Thyroid gland (tissue), 4 donors: ENCODE data around the gene SLC38A3. TPM values are rescaled to one million over a fixed set of nuclear protein-coding genes. Genes with fewer than 3 reads are reported as not detected.
"Not testable (repeated sequence)": the region's sequence is repeated elsewhere in the genome, so short reads cannot be mapped to it uniquely, and the experiment has no call there.

ENCODE experiments used
- DNase-seq, 2 donors: peaks; one replicate each; pipeline ENCODE4 v3.0.0-alpha.2; 2019
- H3K27ac ChIP-seq, 3 donors: fragments of 200-600 bp; sonication (generic); 1 replicate in 2 of 3; 2 replicates in 1 of 3; pipeline ENCODE4 v1.5.1; 2016 to 2019; ENCODE audit warnings: mild to moderate bottlenecking in 1 of 3, moderate library complexity in 1 of 3
- H3K27me3 ChIP-seq: fragments of 200-600 bp; sonication (generic); one replicate; pipeline ENCODE4 v1.5.1; 2019
- H3K36me3 ChIP-seq, 2 donors: fragments of 200-600 bp; sonication (generic); one replicate each; pipeline ENCODE4 v1.5.1; 2016 to 2019
- H3K4me1 ChIP-seq, 2 donors: fragments of 200-600 bp; sonication (generic); one replicate each; pipeline ENCODE4 v1.5.1; 2017 to 2019
- H3K4me3 ChIP-seq, 3 donors: fragments of 200-600 bp; sonication (generic); replicated peaks in 1 of 3; 1 replicate in 2 of 3; 2 replicates in 1 of 3; pipeline ENCODE4 v1.5.1; 2016; ENCODE audit warnings: mild to moderate bottlenecking in 1 of 3
- H3K9me3 ChIP-seq: fragments of 200-600 bp; sonication (generic); one replicate; pipeline ENCODE4 v1.5.1; 2017
- CTCF ChIP-seq, 6 experiments: fragments of 200-600 bp in 3 of 6; fragments of 450-650 bp in 3 of 6; sonication (generic) in 3 of 6; IDR thresholded peaks; one replicate each; pipeline ENCODE4 v1.5.1; 2016 to 2019; ENCODE audit warnings: antibody characterized with exemption in 6 of 6, mild to moderate bottlenecking in 2 of 6, inconsistent platforms in 1 of 6, moderate library complexity in 1 of 6
- POLR2A ChIP-seq, 2 donors: fragments of 450-650 bp; IDR thresholded peaks; one replicate each; pipeline ENCODE4 v1.6.1; 2017; ENCODE audit warnings: antibody characterized with exemption in 2 of 2, mild to moderate bottlenecking in 2 of 2, moderate library complexity in 1 of 2
- WGBS, 2 donors: methylation state at CpG; one replicate each; pipeline ENCODE4 v1.1.5; 2017; 5-methylcytosine and 5-hydroxymethylcytosine counted together
- intact Hi-C: fragments of 100-400 bp; cut with DNase I; formaldehyde crosslinking; loops from one replicate; pipeline ENCODE4 v1.15.1; 2023
- total RNA-seq, 4 donors: library from RNA; depleted of rRNA; stranded (reverse); fragments of >200 nt; gene quantifications; one replicate each; pipeline ENCODE4 v1.2.3, GENCODE V29; 2016

The SLC38A3 gene
- total RNA-seq, 4 donors from 2014 or later, result 1.1 to 5.0 (median 3.6) TPM

GRCh38 chr3:50222169-50222528 is 17.1 kb downstream of the SLC38A3 start:
- WGBS, 2 donors, result 46 to 50% methylated on average over 1 of the region's 1 CpG
- no peak overlapping the region for H3K4me3 ChIP-seq
- H3K27ac ChIP-seq, result no peak overlapping the region
- H3K27me3 ChIP-seq, result no peaks in the 10 kb centered on the region
- H3K9me3 ChIP-seq, result no peaks in the 10 kb centered on the region
- intact Hi-C loops, result no loop called here
- TF ChIP-seq CTCF (IDR thresholded peaks at IDR 0.05), result no peak
- TF ChIP-seq POLR2A (IDR thresholded peaks at IDR 0.05), result no peak
- no peaks in the 10 kb centered on the region for H3K36me3 ChIP-seq
- peak; percentile 43 to 50 for DNase-seq
- peaks cover 11 to 15% of the 10 kb centered on the region in 2 donors for H3K4me1 ChIP-seq

GRCh38 chr3:50224639-50225038 is 19.6 kb downstream of the SLC38A3 start:
- Histone ChIP-seq H3K4me1 (peaks cover 15 to 24% of the 10 kb centered on the region in 2 donors), H3K9me3 (no peaks in the 10 kb centered on the region), H3K4me3 (no peak overlapping the region), H3K27me3 (no peaks in the 10 kb centered on the region), H3K27ac (no peak overlapping the region), H3K36me3 (no peaks in the 10 kb centered on the region)
- intact Hi-C loops, result no loop called here
- WGBS, 2 donors, result 39 to 46% methylated on average over 5 of the region's 5 CpGs
- TF ChIP-seq POLR2A (IDR thresholded peaks at IDR 0.05), result no peak
- no peak for TF ChIP-seq CTCF (IDR thresholded peaks at IDR 0.05)
- no peak for DNase-seq

GRCh38 chr3:50226888-50227389 is 21.9 kb downstream of the SLC38A3 start:
- Histone ChIP-seq H3K4me3 (peak overlapping the region in 1 of 3 donors; percentile 46), H3K4me1 (peaks cover 15 to 22% of the 10 kb centered on the region in 2 donors), H3K27ac (peak overlapping the region in 2 of 3 donors; percentile 54 to 71), H3K27me3 (no peaks in the 10 kb centered on the region), H3K9me3 (no peaks in the 10 kb centered on the region), H3K36me3 (no peaks in the 10 kb centered on the region)
- TF ChIP-seq POLR2A (IDR thresholded peaks at IDR 0.05) (no peak), CTCF (IDR thresholded peaks at IDR 0.05) (no peak)
- peak in 1 of 2 donors; percentile 35 for DNase-seq
- WGBS, 2 donors, result 0 to 3% methylated on average over 24 to 30 of the region's 40 CpGs
- intact Hi-C loops, result loop anchor here (1.0 to 2.0 kb wide), 2 partner anchors 35 to 46 kb away; no protein-coding TSS in a partner anchor

GRCh38 chr3:50227390-50228183 is 22.5 kb downstream of the SLC38A3 start:
- Histone ChIP-seq H3K4me3 (peak overlapping the region; percentile 9 to 57 (median 46)), H3K4me1 (peaks cover 15 to 19% of the 10 kb centered on the region in 2 donors), H3K9me3 (no peaks in the 10 kb centered on the region), H3K36me3 (no peaks in the 10 kb centered on the region), H3K27me3 (no peaks in the 10 kb centered on the region), H3K27ac (peak overlapping the region; percentile 43 to 71 (median 54))
- WGBS, 2 donors, result 1 to 3% methylated on average over 27 to 44 of the region's 51 CpGs
- peak in 1 of 2 donors; percentile 53 for TF ChIP-seq POLR2A (IDR thresholded peaks at IDR 0.05)
- peak; percentile 41 to 97 (median 85) for TF ChIP-seq CTCF (IDR thresholded peaks at IDR 0.05)
- intact Hi-C loops, result loop anchor here (2.0 kb wide), 1 partner anchor 45 kb away; no protein-coding TSS in a partner anchor
- DNase-seq, result peak; percentile 97

- H3K9me3 ChIP-seq, intact Hi-C loops, H3K36me3 ChIP-seq, H3K27me3 ChIP-seq: not testable (repeated sequence)
- peak in 1 of 2 donors; percentile 23 for DNase-seq
- H3K4me3 ChIP-seq, result peak overlapping the region in 1 of 3 donors; percentile 46
- WGBS, 2 donors, result 34 to 47% methylated on average over 15 of the region's 15 CpGs
- H3K4me1 ChIP-seq, result peaks cover 15 to 19% of the 10 kb centered on the region in 2 donors
- H3K27ac ChIP-seq, result peak overlapping the region in 1 of 3 donors; percentile 71
Measured at GRCh38 chr3:50228184-50228763, 23.2 kb downstream of the SLC38A3 start.
